H9 (cell line): Measurements from ENCODE around the gene HBP1. TPM values are rescaled to one million over a fixed set of nuclear protein-coding genes. Genes with fewer than 3 reads are reported as not detected.

ENCODE experiments used
- DNase-seq: peaks from one replicate; pipeline ENCODE4 v3.0.0-alpha.2; 2017
- H2AFZ ChIP-seq: one replicate; pipeline ENCODE4 v1.6.1; 2013; ENCODE audit warnings: mild to moderate bottlenecking, low read length, control low read depth, moderate library complexity
- H2AK5ac ChIP-seq: 2 replicates; pipeline ENCODE4 v1.6.1; 2013; ENCODE audit warnings: low read length, control low read depth, mixed read lengths; ENCODE audit not compliant: insufficient read length
- H2BK120ac ChIP-seq: one replicate; pipeline ENCODE4 v1.6.1; 2013; ENCODE audit warnings: low read depth, mild to moderate bottlenecking, low read length, control low read depth, inconsistent platforms; ENCODE audit not compliant: poor library complexity, severe bottlenecking
- H2BK12ac ChIP-seq: 2 replicates; pipeline ENCODE4 v1.6.1; 2013; ENCODE audit warnings: low read length, control low read depth, mixed read lengths, low read depth; ENCODE audit not compliant: insufficient read length
- H2BK15ac ChIP-seq: 2 replicates; pipeline ENCODE4 v1.6.1; 2013; ENCODE audit warnings: low read depth, low read length, control low read depth
- H2BK20ac ChIP-seq: one replicate; pipeline ENCODE4 v1.6.1; 2013; ENCODE audit warnings: low read depth, mild to moderate bottlenecking, low read length, control low read depth, inconsistent platforms; ENCODE audit not compliant: poor library complexity, severe bottlenecking
- H2BK5ac ChIP-seq: 2 replicates; pipeline ENCODE4 v1.6.1; 2013; ENCODE audit warnings: low read length, control low read depth, mixed read lengths; ENCODE audit not compliant: insufficient read length
- H3K14ac ChIP-seq: 2 replicates; pipeline ENCODE4 v1.6.1; 2013; ENCODE audit warnings: low read length, control low read depth; ENCODE audit not compliant: insufficient read depth
- H3K18ac ChIP-seq: 2 replicates; pipeline ENCODE4 v1.6.1; 2013; ENCODE audit warnings: low read depth, mild to moderate bottlenecking, mixed read lengths, low read length, control low read depth; ENCODE audit not compliant: insufficient read length
- H3K23ac ChIP-seq: 2 replicates; pipeline ENCODE4 v1.6.1; 2013; ENCODE audit warnings: low read length, control low read depth, mixed read lengths, low read depth; ENCODE audit not compliant: insufficient read length
- H3K23me2 ChIP-seq: 2 replicates; pipeline ENCODE4 v1.6.1; 2013; ENCODE audit warnings: low read depth, mild to moderate bottlenecking, mixed read lengths, low read length, control low read depth; ENCODE audit not compliant: insufficient read length, poor library complexity, severe bottlenecking
- H3K27ac ChIP-seq: 2 replicates; pipeline ENCODE4 v1.5.1; 2013; ENCODE audit warnings: low read length, control low read depth, mixed read lengths, low read depth; ENCODE audit not compliant: insufficient read length
- H3K27me3 ChIP-seq: 2 replicates; pipeline ENCODE4 v1.6.1; 2013; ENCODE audit warnings: low read length, control low read depth, inconsistent platforms; ENCODE audit not compliant: insufficient read depth
- H3K4ac ChIP-seq: 2 replicates; pipeline ENCODE4 v1.6.1; 2013; ENCODE audit warnings: low read depth, mild to moderate bottlenecking, control low read depth, inconsistent platforms, low read length, moderate library complexity
- H3K4me1 ChIP-seq: 2 replicates; pipeline ENCODE4 v1.6.1; 2013; ENCODE audit warnings: low read length, control low read depth, inconsistent platforms; ENCODE audit not compliant: insufficient read depth
- H3K4me2 ChIP-seq: 2 replicates; pipeline ENCODE4 v1.6.1; 2013; ENCODE audit warnings: low read length, control low read depth, mixed read lengths; ENCODE audit not compliant: insufficient read length, insufficient read depth
- H3K56ac ChIP-seq: 2 replicates; pipeline ENCODE4 v1.6.1; 2013; ENCODE audit warnings: low read depth, mild to moderate bottlenecking, mixed read lengths, low read length, control low read depth; ENCODE audit not compliant: insufficient read length
- H3K79me1 ChIP-seq: 2 replicates; pipeline ENCODE4 v1.6.1; 2013; ENCODE audit warnings: low read depth, mild to moderate bottlenecking, moderate library complexity, low read length, control low read depth, inconsistent platforms; ENCODE audit not compliant: insufficient read depth, poor library complexity, severe bottlenecking
- H3K79me2 ChIP-seq: 2 replicates; pipeline ENCODE4 v1.6.1; 2013; ENCODE audit warnings: low read length, control low read depth, inconsistent platforms; ENCODE audit not compliant: insufficient read depth
- H3K9ac ChIP-seq: 2 replicates; pipeline ENCODE4 v1.6.1; 2013; ENCODE audit warnings: low read length, control low read depth, mixed read lengths; ENCODE audit not compliant: insufficient read length; ENCODE audit errors: extremely low read depth
- H3K9me3 ChIP-seq: one replicate; pipeline ENCODE4 v1.6.1; 2013; ENCODE audit warnings: low read depth, low read length, inconsistent platforms; ENCODE audit not compliant: control insufficient read depth
- H3T11ph ChIP-seq: one replicate; pipeline ENCODE4 v1.6.1; 2013; ENCODE audit warnings: mild to moderate bottlenecking, low read length, control low read depth, inconsistent platforms
- H4K20me1 ChIP-seq: one replicate; pipeline ENCODE4 v1.6.1; 2013; ENCODE audit not compliant: control insufficient read depth, insufficient read length, insufficient read depth
- H4K5ac ChIP-seq: 2 replicates; pipeline ENCODE4 v1.6.1; 2013; ENCODE audit warnings: low read depth, mild to moderate bottlenecking, mixed read lengths, low read length, control low read depth; ENCODE audit not compliant: insufficient read length
- H4K8ac ChIP-seq: replicated peaks from 2 replicates; pipeline ENCODE4 v1.6.1; 2013; ENCODE audit warnings: low read length, control low read depth, mixed read lengths, low read depth; ENCODE audit not compliant: insufficient read length
- H4K91ac ChIP-seq: 2 replicates; pipeline ENCODE4 v1.6.1; 2013; ENCODE audit warnings: low read depth, mild to moderate bottlenecking, moderate library complexity, mixed read lengths, low read length, control low read depth; ENCODE audit not compliant: insufficient read length
- H3K27ac Mint-ChIP-seq, 3 experiments: 2 replicates in 2 of 3; 3 replicates in 1 of 3; pipeline ENCODE4 v1.8.0; 2020 to 2021; ENCODE audit warnings: mixed read lengths in 3 of 3, mild to moderate bottlenecking in 1 of 3, moderate library complexity in 1 of 3
- H3K27me3 Mint-ChIP-seq: 2 replicates; pipeline ENCODE4 v1.8.0; 2021; ENCODE audit warnings: low read depth, mild to moderate bottlenecking, moderate library complexity, mixed read lengths
- H3K36me3 Mint-ChIP-seq, 3 experiments: 2 replicates in 2 of 3; 3 replicates in 1 of 3; pipeline ENCODE4 v1.8.0; 2020 to 2021; ENCODE audit warnings: low read depth in 3 of 3, mixed read lengths in 3 of 3; ENCODE audit not compliant: insufficient read depth in 1 of 3
- H3K4me1 Mint-ChIP-seq, 2 experiments: 2 replicates each; pipeline ENCODE4 v1.8.0; 2020; ENCODE audit warnings: mixed read lengths in 2 of 2
- H3K4me3 Mint-ChIP-seq, 2 experiments: 2 replicates in 1 of 2; 3 replicates in 1 of 2; pipeline ENCODE4 v1.8.0; 2020 to 2021; ENCODE audit warnings: mild to moderate bottlenecking in 2 of 2, mixed read lengths in 2 of 2, moderate library complexity in 1 of 2
- H3K9me3 Mint-ChIP-seq, 2 experiments: 2 replicates in 1 of 2; 3 replicates in 1 of 2; pipeline ENCODE4 v1.8.0; 2020; ENCODE audit warnings: mild to moderate bottlenecking in 2 of 2, mixed read lengths in 2 of 2, moderate library complexity in 1 of 2
- WGBS: extraction: QIAGEN DNeasy Blood & Tissue Kit; methylation state at CpG from one replicate; pipeline ENCODE4 v1.1.7; 2013; ENCODE audit warnings: missing lambda C conversion rate, low lambda C conversion rate, mixed read lengths; ENCODE audit not compliant: insufficient read length; ENCODE audit errors: extremely low coverage; 5-methylcytosine and 5-hydroxymethylcytosine counted together
- total RNA-seq: library from RNA; stranded (reverse); gene quantifications from 2 replicates; pipeline ENCODE4 v1.2.1, GENCODE V29; 2021
- TF ChIP-seq, protein P1 (sequence below): fragments of 200-600 bp; sonication (generic); conservative IDR thresholded peaks from 3 replicates; pipeline ENCODE4 v1.8.0; 2021; ENCODE audit warnings: antibody characterized with exemption, mild to moderate bottlenecking

Gene HBP1
- total RNA-seq, 1 experiment from 2014 or later, result 27.6 TPM

DNA sequence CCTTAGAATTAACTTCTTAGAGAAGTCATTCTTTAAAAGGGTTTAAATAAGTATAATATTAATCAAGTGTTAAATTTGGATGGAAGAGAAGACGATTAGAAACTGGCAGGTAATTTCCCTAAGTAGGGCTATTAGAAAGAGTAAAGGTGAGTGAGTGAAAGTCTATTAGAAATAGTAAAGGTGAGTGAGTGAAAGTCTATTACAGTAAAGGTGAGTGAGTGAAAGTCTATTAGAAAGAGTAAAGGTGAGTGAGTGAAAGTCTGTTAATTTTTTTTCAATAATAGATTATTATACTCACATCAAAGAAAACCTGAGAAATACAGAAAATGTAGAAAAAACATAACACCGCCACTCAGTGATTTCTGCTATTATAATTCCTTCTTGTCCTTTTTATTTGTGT, 10.8 kb upstream of the HBP1 start:
- Histone ChIP-seq H3K79me1 (no peaks in the 10 kb centered on the region), H3K4me1 (no peaks in the 10 kb centered on the region), H3K4ac (no peak overlapping the region), H4K5ac (no peak overlapping the region), H3K9ac (no peak overlapping the region), H3K56ac (no peak overlapping the region), H3K9me3 (no peaks in the 10 kb centered on the region), H3K23me2 (no peaks in the 10 kb centered on the region), H3K23ac (no peak overlapping the region), H3K79me2 (no peaks in the 10 kb centered on the region), H2BK20ac (no peak overlapping the region), H2BK5ac (no peak overlapping the region), H2BK120ac (no peak overlapping the region), H3K27ac (no peak overlapping the region), H3K27me3 (no peaks in the 10 kb centered on the region), H4K91ac (no peak overlapping the region), H4K20me1 (no peaks in the 10 kb centered on the region), H2BK12ac (no peak overlapping the region), H3K14ac (no peak overlapping the region), H3K4me2 (no peak overlapping the region), H3K18ac (no peak overlapping the region), H2BK15ac (no peak overlapping the region), H2AFZ (no peak overlapping the region), H3T11ph (no peak overlapping the region), H4K8ac (no peak overlapping the region), H2AK5ac (no peak overlapping the region)
- H3K27ac Mint-ChIP-seq, result no peak overlapping the region
- 100% methylated on average over 1 of the region's 2 CpGs for WGBS
- peaks cover 2 to 18% (median 9%) of the 10 kb centered on the region in 3 experiments; a peak in 6 of 7 replicates for H3K36me3 Mint-ChIP-seq
- H3K4me3 Mint-ChIP-seq, result no peak overlapping the region
- H3K27me3 Mint-ChIP-seq, result no peaks in the 10 kb centered on the region
- H3K4me1 Mint-ChIP-seq, result no peaks in the 10 kb centered on the region
- no peaks in the 10 kb centered on the region; a peak in 1 of 5 replicates for H3K9me3 Mint-ChIP-seq
- no peak for DNase-seq
- TF ChIP-seq, protein P1, sequence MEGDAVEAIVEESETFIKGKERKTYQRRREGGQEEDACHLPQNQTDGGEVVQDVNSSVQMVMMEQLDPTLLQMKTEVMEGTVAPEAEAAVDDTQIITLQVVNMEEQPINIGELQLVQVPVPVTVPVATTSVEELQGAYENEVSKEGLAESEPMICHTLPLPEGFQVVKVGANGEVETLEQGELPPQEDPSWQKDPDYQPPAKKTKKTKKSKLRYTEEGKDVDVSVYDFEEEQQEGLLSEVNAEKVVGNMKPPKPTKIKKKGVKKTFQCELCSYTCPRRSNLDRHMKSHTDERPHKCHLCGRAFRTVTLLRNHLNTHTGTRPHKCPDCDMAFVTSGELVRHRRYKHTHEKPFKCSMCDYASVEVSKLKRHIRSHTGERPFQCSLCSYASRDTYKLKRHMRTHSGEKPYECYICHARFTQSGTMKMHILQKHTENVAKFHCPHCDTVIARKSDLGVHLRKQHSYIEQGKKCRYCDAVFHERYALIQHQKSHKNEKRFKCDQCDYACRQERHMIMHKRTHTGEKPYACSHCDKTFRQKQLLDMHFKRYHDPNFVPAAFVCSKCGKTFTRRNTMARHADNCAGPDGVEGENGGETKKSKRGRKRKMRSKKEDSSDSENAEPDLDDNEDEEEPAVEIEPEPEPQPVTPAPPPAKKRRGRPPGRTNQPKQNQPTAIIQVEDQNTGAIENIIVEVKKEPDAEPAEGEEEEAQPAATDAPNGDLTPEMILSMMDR, result no peak
